ENCODE measurements around the gene COL15A1.

COL15A1 gene

GRCh38 chr9:98974106-98974505, 30.4 kb downstream of the COL15A1 start:
- DNase-seq, result no peak

- no peak for DNase-seq
Observed at GRCh38 chr9:98974554-98974953, 30.8 kb downstream of the COL15A1 start.

DNA sequence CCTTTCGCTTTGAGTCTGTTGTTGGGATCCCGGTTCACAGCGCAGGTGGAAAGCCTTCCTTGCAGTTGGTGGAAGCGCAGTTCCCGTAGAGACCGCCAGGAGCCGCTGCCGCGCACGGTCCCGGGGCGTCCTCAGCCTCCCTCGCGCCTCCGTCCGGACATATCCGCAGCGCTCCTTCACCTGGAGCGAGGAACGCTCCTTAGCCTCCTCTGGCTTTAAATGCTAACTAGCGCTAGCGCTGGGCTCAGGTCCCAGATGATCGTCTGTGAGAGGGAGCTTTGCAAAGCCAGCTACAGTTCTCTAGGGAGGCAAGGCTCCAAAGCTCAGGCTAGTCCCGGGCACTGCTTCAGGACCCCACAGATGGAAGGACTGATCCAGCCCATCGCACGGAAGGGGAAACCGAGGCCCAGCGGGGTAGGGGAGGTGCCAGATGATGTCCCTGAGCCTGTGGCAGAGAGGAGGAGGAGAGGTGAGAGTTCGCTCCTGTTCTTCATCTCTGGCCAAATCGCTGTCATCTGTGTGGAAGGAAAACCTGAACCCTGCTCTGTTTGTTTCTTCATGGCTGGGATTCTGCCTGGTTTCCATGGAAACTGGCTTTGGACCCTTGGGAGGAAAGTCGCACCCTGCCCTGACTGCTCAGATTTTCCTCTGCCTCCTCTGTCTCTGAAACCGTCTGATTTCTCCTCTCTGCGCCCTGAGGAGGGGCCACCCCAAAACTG, 31.4 kb downstream of the COL15A1 start:
- peak; percentile 78 for DNase-seq

- no peak for DNase-seq
Observed at GRCh38 chr9:98975838-98976237, 32.1 kb downstream of the COL15A1 start.

DNA sequence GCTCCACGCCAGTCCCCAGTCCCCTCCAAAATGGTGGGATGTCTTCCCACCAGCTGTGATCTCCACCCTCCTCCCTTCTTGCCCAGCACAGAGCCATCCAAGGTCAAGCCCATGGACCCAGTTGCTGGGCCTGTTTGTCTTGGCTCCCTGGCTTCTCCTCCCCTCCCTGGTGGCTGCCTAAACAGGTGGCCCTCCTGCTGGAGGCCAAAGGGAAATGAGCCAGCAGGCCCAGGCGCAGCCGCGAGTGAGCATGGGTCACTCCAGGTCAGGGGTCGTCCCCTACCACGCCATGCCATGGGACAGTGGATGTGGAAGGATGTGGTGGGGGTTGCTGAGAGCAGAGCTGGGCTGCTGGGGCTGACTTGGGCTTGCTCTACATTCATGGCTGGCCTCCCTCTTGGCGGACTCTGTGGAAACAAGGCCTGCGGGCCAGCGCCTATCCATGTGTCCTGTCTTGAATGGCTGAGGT, 33.6 kb downstream of the COL15A1 start:
- DNase-seq, result no peak

GRCh38 chr9:98977813-98978212, 34.1 kb downstream of the COL15A1 start:
- no peak for DNase-seq

DNA sequence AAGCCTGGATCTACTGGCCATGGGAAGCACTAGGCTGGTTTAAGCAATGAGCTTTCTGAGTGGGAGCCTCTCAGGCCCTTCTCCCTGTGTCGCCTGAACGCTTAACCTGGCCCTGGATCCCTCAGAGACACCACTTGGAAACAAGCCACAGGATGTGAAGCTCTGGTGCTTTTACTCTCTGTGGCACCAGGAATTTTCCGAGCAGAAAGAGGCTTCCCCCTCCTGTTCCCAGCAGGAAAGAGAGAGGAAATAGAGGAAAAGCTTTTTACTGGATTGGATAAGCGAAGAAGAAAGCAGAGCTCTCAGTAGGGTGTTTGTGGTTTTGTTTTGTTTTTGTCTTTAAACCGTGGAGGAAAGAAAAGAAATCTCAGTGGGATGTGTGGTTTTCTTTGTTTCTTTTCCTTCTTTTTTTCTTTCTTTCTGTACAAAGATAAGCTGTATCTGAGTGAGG, 34.5 kb downstream of the COL15A1 start:
- DNase-seq, result no peak

GRCh38 chr9:98980291-98980690, 36.6 kb downstream of the COL15A1 start:
- no peak for DNase-seq

DNA sequence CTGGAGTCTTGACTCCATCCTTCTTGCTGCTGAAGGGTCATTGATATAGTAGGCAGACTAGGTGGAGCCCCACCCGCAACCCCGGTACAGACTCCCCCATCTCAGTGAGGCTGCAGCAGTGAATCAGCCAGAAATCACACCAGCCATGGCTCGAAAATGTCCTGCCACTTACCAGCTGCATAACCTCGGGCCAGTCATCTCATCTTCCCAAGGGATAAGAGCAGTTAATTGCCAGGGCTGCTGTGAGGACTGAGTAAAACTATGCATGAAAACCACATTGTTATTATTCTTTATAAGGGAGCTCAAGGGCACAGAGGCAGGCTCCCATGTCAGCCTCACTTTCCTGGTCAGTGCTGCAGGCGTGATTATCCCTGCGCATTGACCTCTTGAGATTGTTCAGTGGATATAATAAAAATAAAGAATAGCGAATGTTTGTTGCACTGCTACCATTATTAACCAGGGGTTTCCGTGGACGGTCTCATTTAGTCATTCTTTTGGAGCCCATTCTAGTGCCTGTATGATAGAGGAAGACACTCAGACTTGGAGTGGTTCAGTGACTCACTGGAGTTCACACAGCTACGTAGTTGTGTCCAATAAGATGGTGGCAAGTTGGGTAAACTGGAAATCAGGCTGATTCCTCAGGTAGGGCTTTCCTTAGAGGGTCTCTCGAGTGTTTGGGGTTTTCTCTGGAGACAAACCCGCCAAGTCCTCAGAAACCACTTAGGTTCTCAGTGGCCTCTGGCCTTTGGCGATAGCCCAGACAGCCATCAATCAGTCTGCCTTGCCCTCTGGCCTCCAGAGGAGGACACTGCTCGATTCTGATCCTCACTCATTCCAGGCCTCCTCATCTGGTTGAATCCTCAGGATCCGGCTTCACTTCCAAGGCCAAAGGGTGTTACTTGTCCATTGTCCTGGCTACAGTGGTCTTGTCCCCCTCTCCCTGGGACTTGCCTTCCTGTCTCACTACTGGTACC, 39.9 kb downstream of the COL15A1 start:
- DNase-seq, result no peak

GRCh38 chr9:98985596-98985995, 41.9 kb downstream of the COL15A1 start:
- DNase-seq, result no peak

GRCh38 chr9:98986866-98987651, 43.4 kb downstream of the COL15A1 start:
- no peak for DNase-seq

DNA sequence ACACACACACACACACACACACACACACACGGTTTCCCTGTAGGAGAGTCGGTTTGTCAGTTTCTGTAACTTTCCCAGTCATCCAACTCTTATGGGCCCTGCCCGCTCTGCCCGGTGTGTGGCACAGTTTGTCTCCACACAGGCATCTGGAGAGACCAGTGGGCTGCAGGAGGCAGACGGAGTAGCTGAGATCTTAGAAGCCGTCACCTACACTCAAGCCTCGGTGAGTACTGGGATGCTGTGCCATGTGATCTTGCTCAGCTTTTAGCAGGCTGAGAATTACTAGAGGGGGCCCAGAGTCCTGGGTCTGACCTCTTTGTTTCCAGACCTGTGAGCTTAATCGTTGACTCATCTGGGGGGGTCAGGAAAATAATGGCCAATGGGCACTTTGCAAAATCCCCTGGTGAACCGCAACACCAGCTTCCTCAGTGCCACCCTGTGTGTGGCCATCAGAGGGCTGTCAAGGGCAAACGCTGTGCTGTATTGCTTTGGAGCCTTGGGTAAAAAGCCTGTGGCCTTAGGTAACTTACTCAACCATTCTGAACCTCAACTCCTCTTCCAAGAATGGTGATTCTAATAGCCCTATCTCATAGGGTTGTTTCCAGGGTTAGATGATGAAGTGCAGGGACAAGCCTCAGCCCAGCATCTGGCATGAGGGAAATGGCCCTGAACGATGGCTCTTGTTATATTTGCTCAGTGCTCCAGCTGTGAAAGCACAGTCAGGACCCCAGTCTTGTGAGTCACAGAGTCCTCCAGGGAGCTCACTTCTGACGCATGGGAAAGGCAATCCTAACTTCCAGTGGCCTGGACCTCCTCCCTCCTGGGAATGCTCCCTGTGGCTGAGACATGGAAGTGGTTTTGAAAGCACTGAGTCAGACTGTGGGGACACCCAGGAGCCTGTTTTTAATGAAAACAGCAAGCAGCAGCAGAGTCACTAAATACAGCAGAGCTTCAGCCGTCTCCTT, 45.6 kb downstream of the COL15A1 start:
- no peak for DNase-seq

GRCh38 chr9:98990181-98990870, 46.6 kb downstream of the COL15A1 start:
- DNase-seq, result no peak

DNA sequence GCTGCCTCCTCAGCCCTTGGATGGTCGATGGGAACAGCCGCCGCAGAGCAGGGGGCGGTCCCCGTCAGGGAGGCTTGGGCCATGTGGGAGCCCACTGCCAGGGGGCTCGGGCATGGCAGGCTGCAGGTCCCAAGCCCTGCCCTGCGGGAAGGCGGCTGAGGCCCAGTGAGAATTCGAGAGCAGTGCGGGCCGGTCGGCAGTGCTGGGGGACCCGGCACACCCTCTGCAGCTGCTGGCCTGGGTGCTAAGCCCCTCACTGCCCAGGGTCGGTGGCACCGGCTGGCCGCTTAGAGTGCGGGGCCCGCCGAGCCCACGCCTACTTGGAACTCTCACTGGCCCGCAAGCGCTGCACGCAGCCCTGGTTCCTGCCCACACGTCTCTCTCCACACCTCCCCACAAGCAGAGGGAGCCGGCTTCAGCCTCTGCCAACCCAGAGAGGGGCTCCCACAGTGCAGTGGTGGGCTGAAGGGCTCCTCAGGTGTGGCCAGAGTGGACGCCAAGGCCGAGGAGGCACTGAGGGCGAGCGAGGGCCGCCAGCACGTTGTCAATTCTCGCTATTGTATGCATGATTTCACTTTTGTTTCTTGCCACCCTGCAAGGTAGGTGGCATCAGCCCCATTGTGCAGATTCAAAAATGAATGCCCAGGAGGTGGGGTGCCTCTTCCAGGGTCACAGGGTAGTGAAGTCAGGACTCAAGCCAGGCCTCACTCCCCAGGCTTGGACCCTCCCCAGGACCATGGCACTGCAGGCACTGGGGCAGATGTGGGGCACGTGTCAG, 48.6 kb downstream of the COL15A1 start:
- no peak for DNase-seq

DNA sequence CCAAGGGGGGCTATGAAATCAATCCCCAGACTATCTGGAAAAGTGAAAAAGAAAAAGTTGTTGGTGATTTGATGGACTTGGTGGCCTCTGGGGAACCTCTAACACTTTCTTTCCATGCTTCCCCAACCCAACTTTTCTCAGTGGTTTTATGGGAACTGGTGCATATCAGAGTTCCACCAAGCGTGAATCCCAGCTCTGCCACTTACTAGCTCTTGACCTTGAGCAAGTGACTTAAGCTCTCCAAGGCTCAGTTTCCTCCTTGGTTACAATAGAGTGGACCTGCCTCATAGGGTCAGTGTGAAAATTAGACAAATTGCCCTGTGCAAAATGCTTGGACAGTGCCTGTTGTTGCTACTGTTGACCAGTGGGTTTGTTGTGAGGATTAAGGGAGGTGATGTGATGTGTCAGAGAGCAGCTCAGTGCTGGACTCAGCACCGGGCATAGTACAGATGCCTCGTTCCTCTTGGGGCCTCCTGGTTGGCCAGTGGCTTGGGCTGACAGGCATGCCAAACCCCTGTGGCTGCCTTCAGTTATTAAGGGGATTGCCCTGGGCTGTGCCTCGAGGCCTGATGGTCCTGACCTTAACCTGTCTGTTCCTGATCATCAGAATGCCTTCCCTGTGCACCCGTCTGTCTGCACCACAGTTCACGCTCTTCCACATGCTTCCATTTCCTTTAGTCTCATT, 49.3 kb downstream of the COL15A1 start:
- DNase-seq, result no peak

DNA sequence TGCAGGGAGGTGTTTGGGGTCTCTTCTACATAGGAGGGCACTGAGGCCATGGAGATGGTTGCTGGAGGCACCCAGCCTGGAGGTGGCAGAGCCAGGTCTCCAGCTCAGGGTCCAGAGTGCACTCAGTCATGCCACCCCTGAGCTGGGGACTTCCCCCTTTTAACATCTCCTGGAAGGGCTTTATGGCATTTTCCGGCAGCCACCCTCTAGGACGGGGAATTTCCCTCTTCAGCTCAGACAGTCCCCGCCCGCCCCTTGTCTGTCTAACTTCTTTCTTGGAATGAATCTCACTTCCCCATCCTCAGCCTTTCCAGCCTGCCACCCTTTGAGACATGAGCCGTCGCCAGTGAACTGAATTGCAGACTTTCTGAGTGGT, 49.9 kb downstream of the COL15A1 start:
- peak; percentile 38 for DNase-seq

DNA sequence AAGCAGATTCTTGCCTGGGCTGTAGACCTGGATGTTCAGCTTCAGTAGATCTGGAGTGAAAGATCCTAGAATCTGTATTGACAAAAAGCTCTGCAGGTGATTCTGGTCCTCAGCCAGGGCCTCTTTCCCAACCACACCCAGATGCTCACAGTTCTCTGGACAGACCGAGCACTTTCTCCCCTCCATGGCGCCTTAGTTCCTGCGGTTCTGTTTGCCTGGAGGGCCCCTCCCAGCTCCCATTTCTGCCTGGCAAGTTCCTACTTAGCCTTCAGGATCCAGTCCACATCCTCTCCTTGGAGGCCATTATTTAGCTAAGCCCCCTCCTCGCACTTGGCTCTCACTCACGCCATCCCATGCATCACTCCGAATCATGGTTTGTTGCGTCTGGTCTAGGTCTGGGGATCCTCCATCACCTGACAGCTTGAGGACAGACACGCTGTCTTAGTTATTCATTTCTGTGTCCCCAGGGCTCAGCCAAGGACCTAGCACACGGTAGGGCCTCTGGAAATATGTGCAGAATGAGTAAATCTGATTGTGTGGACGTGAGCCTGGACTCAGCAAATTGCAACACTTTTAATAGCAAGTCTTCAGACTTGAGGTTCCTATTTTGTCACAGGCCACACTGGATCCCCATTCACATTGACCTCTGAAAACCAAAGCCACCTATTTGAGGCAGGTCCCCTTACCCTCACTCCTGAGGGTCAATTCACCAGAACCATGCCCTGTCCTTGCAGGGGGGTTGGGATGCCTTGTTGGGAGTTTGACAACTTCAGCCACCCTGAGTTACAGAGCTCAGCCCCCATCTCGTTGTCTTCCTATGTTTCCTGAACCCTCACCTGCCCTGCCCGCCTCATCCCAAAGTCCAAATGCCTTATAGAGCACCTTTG, 50.7 kb downstream of the COL15A1 start:
- DNase-seq, result no peak

DNA sequence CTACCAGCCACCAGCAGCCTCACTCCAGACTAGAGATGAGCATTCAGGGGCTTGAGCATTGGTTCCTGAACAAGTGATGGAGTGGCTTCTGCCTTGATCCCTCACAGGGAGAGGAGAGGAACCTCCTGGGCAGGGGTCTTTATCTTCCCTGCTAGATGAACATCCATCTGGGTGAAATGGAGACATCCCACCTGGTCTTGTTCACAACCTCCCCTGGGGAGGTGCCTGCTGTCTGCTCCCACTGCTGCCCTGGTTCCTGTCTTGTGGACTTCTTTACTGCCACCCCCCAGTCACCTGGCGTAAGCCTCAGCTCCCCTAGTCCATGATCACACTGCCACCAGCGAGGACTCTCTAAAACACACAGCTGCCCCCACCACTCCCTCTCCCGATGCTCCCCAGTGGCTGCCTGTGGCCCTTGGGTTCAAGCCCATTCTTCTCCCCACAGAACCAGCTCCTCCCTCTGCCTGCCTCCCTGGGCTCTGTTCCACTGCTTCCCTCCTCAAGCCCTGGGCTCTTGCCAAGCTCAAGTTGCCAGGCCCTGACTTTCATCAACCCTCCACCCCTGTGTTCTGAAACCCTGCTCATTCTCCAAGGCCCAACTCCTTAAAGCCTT, 51.5 kb downstream of the COL15A1 start:
- no peak for DNase-seq
